Natural killer cell treated with Interleukin-12 subunit alpha and Interleukin-12 subunit beta and Interleukin-15 and Interleukin-18, amount 100 ng/mL, for 72 hours (primary cell): Measurements from ENCODE around the gene MMAB. TPM values are rescaled to one million over a fixed set of nuclear protein-coding genes. Genes with fewer than 3 reads are reported as not detected.

Experiments used
- ATAC-seq, 2 donors: fragments of 150-1000 bp; cut with Tn5 transposase in 1 of 2; sonication (Bioruptor Pico), chemical (Tn5 transposase) in 1 of 2; 2 replicates each; pipeline ENCODE4 v1.10.0; 2021
- DNase-seq: peaks from one replicate; pipeline ENCODE4 v3.0.0; 2022; ENCODE audit warnings: low spot score
- H3K27ac Mint-ChIP-seq, 2 donors: 1 replicate in 1 of 2; 2 replicates in 1 of 2; pipeline ENCODE4 v1.8.0; 2022; ENCODE audit warnings: mixed read lengths in 2 of 2, mild to moderate bottlenecking in 1 of 2, moderate library complexity in 1 of 2
- H3K27me3 Mint-ChIP-seq, 2 donors: 1 replicate in 1 of 2; 2 replicates in 1 of 2; pipeline ENCODE4 v1.8.0; 2022; ENCODE audit warnings: mixed read lengths in 2 of 2
- H3K36me3 Mint-ChIP-seq: one replicate; pipeline ENCODE4 v1.8.0; 2022; ENCODE audit warnings: mixed read lengths
- H3K4me1 Mint-ChIP-seq, 2 donors: 1 replicate in 1 of 2; 2 replicates in 1 of 2; pipeline ENCODE4 v1.8.0; 2022; ENCODE audit warnings: low read depth in 2 of 2, mixed read lengths in 2 of 2, mild to moderate bottlenecking in 1 of 2
- H3K4me3 Mint-ChIP-seq: one replicate; pipeline ENCODE4 v1.8.0; 2022; ENCODE audit warnings: mixed read lengths
- H3K9me3 Mint-ChIP-seq: 2 replicates; pipeline ENCODE4 v1.8.0; 2022; ENCODE audit warnings: mixed read lengths
- total RNA-seq, 2 donors: library from RNA; stranded (reverse); gene quantifications; one replicate each; pipeline ENCODE4 v1.2.3, GENCODE V29; 2022

Gene MMAB
- total RNA-seq, 2 donors from 2014 or later: 36.4 to 40.2 TPM

DNA sequence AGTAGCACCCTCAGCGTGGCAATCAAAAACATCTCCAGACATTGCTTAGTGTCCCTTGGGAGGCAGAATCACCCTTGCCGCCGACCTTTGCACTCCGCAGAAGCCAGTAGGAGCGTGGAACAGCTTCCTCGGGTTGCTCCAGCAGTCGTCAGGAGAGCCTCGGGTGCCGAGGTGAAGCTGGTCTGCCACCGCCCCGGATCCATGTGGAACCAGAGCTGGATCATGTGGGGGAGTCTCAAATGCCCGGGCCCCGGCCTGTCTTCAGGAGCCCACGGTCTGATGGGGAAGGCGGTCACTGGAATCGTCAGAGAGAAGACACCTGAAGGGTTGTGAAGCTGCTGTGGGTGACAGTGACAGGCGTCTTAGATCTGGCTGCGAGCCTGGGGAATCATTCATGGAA, 14.6 kb upstream of the MMAB start:
- no peak overlapping the region for H3K4me3 Mint-ChIP-seq
- H3K4me1 Mint-ChIP-seq: no peaks in the 10 kb centered on the region

DNA sequence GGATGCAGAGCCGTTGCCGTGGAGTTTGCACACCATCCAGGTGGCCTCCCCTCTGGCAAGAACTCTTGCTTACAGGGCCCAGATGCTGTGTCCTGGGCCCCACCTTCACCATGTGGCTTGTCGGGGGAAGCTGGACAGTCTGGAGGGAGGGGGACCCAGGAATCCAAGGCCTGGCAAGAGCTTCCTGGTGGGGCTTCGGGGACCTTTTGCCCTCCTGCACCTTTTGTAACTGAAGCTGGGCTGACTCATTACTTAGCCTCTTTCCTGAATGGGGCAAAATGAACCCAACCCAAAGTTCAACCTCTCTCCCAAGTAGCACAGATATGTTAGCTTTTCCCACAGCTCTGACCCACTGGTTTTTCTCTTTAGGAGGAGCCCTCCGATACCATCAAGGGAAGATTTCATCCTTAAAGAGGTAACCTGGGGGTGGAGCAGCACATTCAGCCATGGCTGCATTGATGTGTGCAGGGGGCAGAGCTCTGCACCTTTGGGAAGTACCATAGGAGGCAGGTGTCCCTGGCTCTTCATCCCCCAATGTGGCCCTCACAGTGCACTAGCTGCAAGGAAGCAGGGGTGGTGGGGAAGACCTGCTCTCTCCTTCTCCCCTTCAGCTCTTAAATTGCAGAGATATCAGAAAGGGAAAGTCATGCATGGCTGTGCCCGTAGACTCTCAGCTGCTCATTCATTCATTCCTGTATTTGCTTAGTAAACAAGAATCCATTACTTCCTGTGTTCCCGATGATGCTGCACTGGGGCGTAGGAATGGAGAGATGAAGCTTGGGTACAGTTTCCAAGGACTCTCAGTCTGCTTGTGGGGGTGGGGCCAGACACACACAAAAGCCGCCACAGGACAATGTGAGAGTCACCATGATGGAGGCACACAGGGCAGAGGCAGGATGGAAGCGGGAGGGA, 13.3 kb upstream of the MMAB start:
- no peaks in the 10 kb centered on the region for H3K4me1 Mint-ChIP-seq
- H3K27me3 Mint-ChIP-seq: no peaks in the 10 kb centered on the region
- no peak overlapping the region for H3K27ac Mint-ChIP-seq
- ATAC-seq (no peak), DNase-seq (no peak)
- H3K36me3 Mint-ChIP-seq: no peaks in the 10 kb centered on the region
- no peaks in the 10 kb centered on the region for H3K9me3 Mint-ChIP-seq
- no peak overlapping the region for H3K4me3 Mint-ChIP-seq

More for the DNA sequence above, 14.6 kb upstream of the MMAB start:
- DNase-seq: no peak
- H3K9me3 Mint-ChIP-seq: no peaks in the 10 kb centered on the region
- H3K27me3 Mint-ChIP-seq: no peaks in the 10 kb centered on the region
- no peak for ATAC-seq
- no peak overlapping the region for H3K27ac Mint-ChIP-seq
- no peaks in the 10 kb centered on the region for H3K36me3 Mint-ChIP-seq

DNA sequence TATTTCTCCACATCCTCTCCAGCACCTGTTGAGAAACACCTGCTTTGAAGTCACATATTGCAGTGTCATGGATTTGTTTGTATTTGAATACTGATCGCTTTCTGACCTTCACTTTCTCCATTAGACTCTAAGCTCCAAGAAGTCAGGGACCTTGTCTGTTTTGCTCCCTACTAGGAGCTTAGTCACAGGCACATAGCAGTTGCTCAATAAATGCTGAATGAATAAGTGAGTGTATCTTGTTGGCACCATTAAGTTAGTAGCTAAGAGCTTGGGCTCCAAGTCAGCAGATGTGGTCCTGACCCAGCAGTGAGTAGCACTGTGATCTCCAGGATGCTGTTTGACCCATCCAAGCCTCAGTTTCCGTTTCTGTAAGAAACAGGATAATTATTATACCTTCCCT, 10.4 kb upstream of the MMAB start:
- Mint-ChIP-seq H3K4me1 (peaks cover 0 to 2% of the 10 kb centered on the region in 2 donors), H3K4me3 (no peak overlapping the region), H3K9me3 (no peaks in the 10 kb centered on the region), H3K36me3 (no peaks in the 10 kb centered on the region), H3K27me3 (no peaks in the 10 kb centered on the region), H3K27ac (no peak overlapping the region)
- ATAC-seq (no peak), DNase-seq (no peak)

GRCh38 chr12:109582636-109583035, 9.3 kb upstream of the MMAB start:
- no peaks in the 10 kb centered on the region for H3K36me3 Mint-ChIP-seq

DNA sequence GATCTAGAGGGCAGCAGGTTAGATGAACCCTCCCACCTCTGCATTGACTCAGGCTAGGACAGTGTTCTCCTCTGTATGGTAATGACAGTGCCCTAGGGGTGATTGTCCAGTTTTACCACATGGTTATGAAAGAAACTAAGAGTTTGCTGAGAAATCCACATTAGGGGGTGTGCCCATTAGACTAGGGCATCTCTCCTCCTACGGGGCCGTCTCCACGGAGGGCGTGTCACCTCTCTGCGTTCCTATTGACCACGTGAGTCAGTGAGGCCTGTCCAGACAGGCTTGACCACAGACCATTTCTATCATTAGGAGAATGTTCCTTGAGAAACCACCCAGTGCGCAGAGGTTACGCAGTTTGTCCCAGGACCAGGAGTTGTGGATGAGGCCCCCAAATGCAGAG, 8.6 kb upstream of the MMAB start:
- H3K4me1 Mint-ChIP-seq: peaks cover 0 to 2% of the 10 kb centered on the region in 2 donors

More at GRCh38 chr12:109582636-109583035, 9.3 kb upstream of the MMAB start:
- Mint-ChIP-seq H3K9me3 (no peaks in the 10 kb centered on the region), H3K4me1 (peaks cover 0 to 2% of the 10 kb centered on the region in 2 donors), H3K27ac (no peak overlapping the region), H3K27me3 (no peaks in the 10 kb centered on the region), H3K4me3 (no peak overlapping the region)
- ATAC-seq: no peak
- DNase-seq: no peak

DNA sequence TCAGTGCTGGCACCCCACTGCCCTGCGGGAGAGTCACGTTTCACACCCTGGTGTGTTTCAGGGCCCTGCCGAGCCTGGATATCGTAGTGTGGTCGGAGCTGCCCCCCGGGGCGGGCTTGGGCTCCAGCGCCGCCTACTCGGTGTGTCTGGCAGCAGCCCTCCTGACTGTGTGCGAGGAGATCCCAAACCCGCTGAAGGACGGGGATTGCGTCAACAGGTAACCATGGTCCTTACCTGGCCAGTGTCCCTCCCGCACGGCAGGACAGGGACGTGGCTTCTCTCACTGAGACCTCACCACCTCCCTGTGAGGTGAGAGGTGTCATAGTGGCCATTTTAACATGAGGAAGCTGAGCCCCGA, 8.0 kb upstream of the MMAB start:
- Mint-ChIP-seq H3K27ac (no peak overlapping the region), H3K36me3 (no peaks in the 10 kb centered on the region), H3K9me3 (no peaks in the 10 kb centered on the region), H3K27me3 (no peaks in the 10 kb centered on the region), H3K4me1 (peaks cover 0 to 2% of the 10 kb centered on the region in 2 donors), H3K4me3 (no peak overlapping the region)
- no peak for DNase-seq
- ATAC-seq: no peak

More for the DNA sequence above, 8.6 kb upstream of the MMAB start:
- H3K27ac Mint-ChIP-seq: no peak overlapping the region
- H3K4me3 Mint-ChIP-seq: no peak overlapping the region
- H3K27me3 Mint-ChIP-seq: no peaks in the 10 kb centered on the region
- H3K36me3 Mint-ChIP-seq: no peaks in the 10 kb centered on the region
- DNase-seq: no peak
- H3K9me3 Mint-ChIP-seq: no peaks in the 10 kb centered on the region
- no peak for ATAC-seq

DNA sequence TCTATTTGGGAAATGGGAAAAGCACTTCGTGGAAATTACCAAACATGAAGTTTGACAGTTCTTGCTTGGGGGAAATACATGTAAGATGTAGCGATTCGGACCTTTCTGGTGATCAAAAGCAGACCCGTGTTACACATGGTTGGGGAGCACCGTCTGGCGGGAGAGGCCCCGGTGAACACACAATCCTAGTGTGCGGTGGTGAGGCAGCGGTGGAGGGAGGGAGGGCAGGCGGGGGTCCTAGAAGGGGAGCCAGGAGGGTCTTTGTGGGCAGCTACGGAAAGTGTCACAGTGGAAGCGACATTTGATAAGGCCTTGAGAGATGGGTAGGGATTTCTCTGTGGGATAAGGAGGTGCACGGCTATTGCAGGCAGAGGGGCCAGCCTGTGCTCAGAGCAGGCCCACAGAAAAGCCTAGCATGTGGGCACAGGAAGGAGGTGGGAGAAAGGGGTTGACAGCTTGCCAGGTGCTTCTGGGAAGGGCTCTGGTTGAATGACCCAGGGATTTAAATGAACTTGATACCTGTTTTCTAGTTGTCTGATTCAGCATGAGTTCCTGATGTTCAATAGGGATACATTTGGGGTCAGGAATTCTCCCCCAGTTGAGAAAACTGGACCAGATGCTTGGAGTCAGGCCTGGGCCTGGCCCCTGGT, 7.5 kb upstream of the MMAB start:
- Mint-ChIP-seq H3K27me3 (no peaks in the 10 kb centered on the region), H3K9me3 (no peaks in the 10 kb centered on the region)

DNA sequence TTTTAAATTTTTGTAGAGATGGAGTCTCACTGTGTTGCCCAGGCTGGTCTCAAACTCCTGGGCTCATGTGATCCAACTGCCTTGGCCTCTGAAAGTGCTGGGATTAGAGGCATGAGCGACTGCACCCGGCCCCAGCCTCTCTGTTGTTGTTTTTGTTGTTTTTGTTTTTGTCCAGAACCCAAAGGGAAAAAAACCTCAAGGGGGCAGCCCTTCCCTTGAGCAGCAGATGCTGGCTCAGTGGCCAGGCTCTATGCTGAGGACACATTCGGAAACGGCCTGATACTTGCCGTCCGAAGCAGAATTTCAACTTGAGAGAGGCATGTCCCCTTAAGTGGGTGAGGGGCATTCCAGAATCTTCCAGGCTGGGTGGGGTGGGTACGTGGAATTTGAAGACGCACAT, 7.0 kb upstream of the MMAB start:
- H3K4me3 Mint-ChIP-seq: no peak overlapping the region
- H3K27ac Mint-ChIP-seq: no peak overlapping the region
- ATAC-seq: no peak
- H3K27me3 Mint-ChIP-seq: no peaks in the 10 kb centered on the region
- H3K4me1 Mint-ChIP-seq: peaks cover 0 to 2% of the 10 kb centered on the region in 2 donors
- no peaks in the 10 kb centered on the region for H3K9me3 Mint-ChIP-seq
- DNase-seq: no peak
- H3K36me3 Mint-ChIP-seq: no peaks in the 10 kb centered on the region

More for the DNA sequence above, 7.5 kb upstream of the MMAB start:
- ATAC-seq: no peak
- no peak for DNase-seq
- no peak overlapping the region for H3K27ac Mint-ChIP-seq
- no peaks in the 10 kb centered on the region for H3K36me3 Mint-ChIP-seq
- H3K4me1 Mint-ChIP-seq: peaks cover 0 to 2% of the 10 kb centered on the region in 2 donors
- no peak overlapping the region for H3K4me3 Mint-ChIP-seq

- no peaks in the 10 kb centered on the region for H3K36me3 Mint-ChIP-seq
- H3K27ac Mint-ChIP-seq: no peak overlapping the region
- ATAC-seq: no peak
- DNase-seq: no peak
- no peaks in the 10 kb centered on the region for H3K9me3 Mint-ChIP-seq
- no peak overlapping the region for H3K4me3 Mint-ChIP-seq
- H3K4me1 Mint-ChIP-seq: peaks cover 1 to 7% of the 10 kb centered on the region in 2 donors
- no peaks in the 10 kb centered on the region for H3K27me3 Mint-ChIP-seq
Observed at GRCh38 chr12:109579639-109580038, 6.3 kb upstream of the MMAB start.

DNA sequence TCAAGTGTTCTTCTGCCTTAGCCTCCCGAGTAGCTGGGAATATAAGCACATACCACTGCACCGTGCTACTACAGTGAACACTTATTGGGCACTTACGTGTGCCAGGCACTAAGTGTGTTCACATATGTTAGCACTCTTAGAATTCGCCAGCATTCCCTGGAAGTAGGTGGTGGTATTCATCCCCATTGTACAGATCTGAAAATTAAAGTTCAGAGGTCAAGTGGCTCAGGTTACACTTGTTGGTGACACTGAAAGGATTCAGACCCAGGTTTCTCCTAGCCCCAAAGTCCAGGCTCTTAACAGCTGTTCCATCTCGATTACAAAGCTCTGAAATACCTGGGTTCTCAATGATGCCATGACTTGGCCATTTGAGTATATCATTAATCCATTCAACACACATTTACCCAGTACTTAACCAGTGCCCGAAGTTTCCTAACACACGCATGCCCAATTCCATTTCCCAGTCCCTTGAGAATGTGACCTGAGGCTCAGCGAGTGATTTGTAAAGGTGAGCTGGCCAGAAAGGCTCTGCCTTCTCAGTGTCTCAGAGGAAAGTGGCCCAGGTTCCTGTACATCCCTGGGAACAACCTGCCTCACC, 5.1 kb upstream of the MMAB start:
- Mint-ChIP-seq H3K27ac (no peak overlapping the region), H3K36me3 (no peaks in the 10 kb centered on the region), H3K4me3 (no peak overlapping the region), H3K4me1 (peaks cover 10 to 15% of the 10 kb centered on the region in 2 donors), H3K9me3 (no peaks in the 10 kb centered on the region), H3K27me3 (no peaks in the 10 kb centered on the region)
- no peak for DNase-seq
- ATAC-seq: no peak

- Mint-ChIP-seq H3K4me1 (peaks cover 19 to 26% of the 10 kb centered on the region in 2 donors), H3K9me3 (no peaks in the 10 kb centered on the region), H3K27ac (no peak overlapping the region), H3K4me3 (no peak overlapping the region), H3K27me3 (no peaks in the 10 kb centered on the region), H3K36me3 (no peaks in the 10 kb centered on the region)
- ATAC-seq (no peak), DNase-seq (no peak)
Observed at GRCh38 chr12:109577311-109577710, 4.0 kb upstream of the MMAB start.

GRCh38 chr12:109575683-109576082, 2.4 kb upstream of the MMAB start:
- Mint-ChIP-seq H3K4me1 (peaks cover 24 to 29% of the 10 kb centered on the region in 2 donors), H3K27ac (no peak overlapping the region), H3K36me3 (no peaks in the 10 kb centered on the region), H3K4me3 (peak overlapping the region; percentile 38), H3K9me3 (no peaks in the 10 kb centered on the region), H3K27me3 (no peaks in the 10 kb centered on the region)
- DNase-seq (no peak), ATAC-seq (no peak)

- Mint-ChIP-seq H3K27ac (peak overlapping the region; percentile 86 to 95), H3K9me3 (no peaks in the 10 kb centered on the region), H3K36me3 (no peaks in the 10 kb centered on the region), H3K4me1 (peaks cover 24 to 29% of the 10 kb centered on the region in 2 donors), H3K27me3 (no peaks in the 10 kb centered on the region), H3K4me3 (peak overlapping the region; percentile 95)
- ATAC-seq (no peak), DNase-seq (no peak)
Observed at GRCh38 chr12:109573914-109574244, 575 bp upstream of the MMAB start.

- Mint-ChIP-seq H3K27me3 (no peaks in the 10 kb centered on the region), H3K36me3 (no peaks in the 10 kb centered on the region), H3K4me1 (peaks cover 24 to 29% of the 10 kb centered on the region in 2 donors), H3K9me3 (no peaks in the 10 kb centered on the region), H3K4me3 (peak overlapping the region; percentile 95), H3K27ac (peak overlapping the region; percentile 86 to 95)
- DNase-seq: no peak
- ATAC-seq: no peak
Observed at GRCh38 chr12:109572506-109572845, 828 bp downstream of the MMAB start.
